K562 (cell line): ENCODE data around the gene RYR3. TPM values are rescaled to one million over a fixed set of nuclear protein-coding genes. Genes with fewer than 3 reads are reported as not detected.

ENCODE experiments used
- ATAC-seq: fragments of 200-7000 bp; cut with Tn5 transposase; 3 replicates; pipeline ENCODE4 v1.9.1; 2020; ENCODE audit warnings: moderate library complexity
- BruUV-seq: library from RNA; stranded (reverse); fragments of 400-500 nt; replicated peaks from 2 replicates; lab custom pipeline; 2021; lab: Mats Ljungman, UMichigan
- CTCF ChIA-PET: fragments of 300-600 bp; formaldehyde crosslinking; extraction: SDS; loops from one replicate; lab custom pipeline; 2021; ENCODE audit warnings: low intra/inter-chr PET ratio; lab: Yijun Ruan, JAX
- POLR2A ChIA-PET: fragments of 300-600, 350-650 bp; sonication (Branson Sonifier 250); formaldehyde crosslinking; extraction: SDS; loops from one replicate; lab custom pipeline; 2021; ENCODE audit warnings: antibody characterized with exemption, inconsistent platforms; lab: Yijun Ruan, JAX
- DNase-seq, 4 experiments: peaks; one replicate each; pipeline versions ENCODE4 v3.0.0 to v3.0.0-alpha.2; 2011 to 2018; ENCODE audit warnings: low spot score in 3 of 4, mixed read lengths in 3 of 4; ENCODE audit errors: extremely low read depth in 1 of 4
- FAIRE-seq: peaks from 2 replicates; lab custom pipeline; 2011; peaks lifted over from hg19 to GRCh38; lab: Jason Lieb, UNC
- H2AFZ ChIP-seq: 2 replicates; pipeline ENCODE4 v1.6.0; 2011; ENCODE audit warnings: low read depth, low read length, control low read depth, inconsistent platforms
- H3K27ac ChIP-seq: fragments of 200-600 bp; 3 replicates; pipeline ENCODE4 v1.8.0; 2011; ENCODE audit warnings: low read depth, mild to moderate bottlenecking, control low read depth, inconsistent platforms, low read length, moderate library complexity, mixed read lengths; ENCODE audit errors: extremely low read depth
- H3K27me3 ChIP-seq, 2 experiments: fragments of 300-600 bp in 1 of 2; 2 replicates in 1 of 2; 3 replicates in 1 of 2; pipeline versions ENCODE4 v1.6.0 to v1.8.0; 2011; ENCODE audit warnings: inconsistent platforms in 2 of 2, low read length in 2 of 2, mild to moderate bottlenecking in 1 of 2, mixed read lengths in 1 of 2, moderate library complexity in 1 of 2; ENCODE audit not compliant: control insufficient read depth in 2 of 2, insufficient read depth in 2 of 2
- H3K36me3 ChIP-seq: fragments of 300-600 bp; 3 replicates; pipeline ENCODE4 v1.8.0; 2011; ENCODE audit warnings: mild to moderate bottlenecking, low read length, inconsistent platforms; ENCODE audit not compliant: control insufficient read depth, insufficient read depth
- H3K4me1 ChIP-seq, 2 experiments: fragments of 200-600 bp in 1 of 2; replicated peaks in 1 of 2; 2 replicates in 1 of 2; 3 replicates in 1 of 2; pipeline versions ENCODE4 v1.5.1 to v1.8.0; 2011; ENCODE audit warnings: inconsistent platforms in 2 of 2, low read length in 2 of 2, mild to moderate bottlenecking in 1 of 2, mixed read lengths in 1 of 2, moderate library complexity in 1 of 2; ENCODE audit not compliant: control insufficient read depth in 2 of 2, insufficient read depth in 2 of 2
- H3K4me2 ChIP-seq: 2 replicates; pipeline ENCODE4 v1.6.1; 2011; ENCODE audit warnings: low read length, control low read depth, inconsistent platforms, mixed read lengths; ENCODE audit not compliant: insufficient read depth
- H3K4me3 ChIP-seq: fragments of 200-600 bp; sonication (generic), shearing (Covaris generic); 2 replicates; pipeline ENCODE4 v1.5.1; 2016; ENCODE audit warnings: control low read depth, inconsistent platforms
- H3K79me2 ChIP-seq: fragments of 200-600 bp; 3 replicates; pipeline ENCODE4 v1.8.0; 2011; ENCODE audit warnings: low read length, inconsistent platforms; ENCODE audit not compliant: control insufficient read depth, insufficient read depth
- H3K9ac ChIP-seq, 2 experiments: 2 replicates each; pipeline versions ENCODE4 v1.6.0 to v1.6.1; 2011; ENCODE audit warnings: low read depth in 2 of 2, low read length in 2 of 2, control low read depth in 1 of 2, inconsistent platforms in 1 of 2, mild to moderate bottlenecking in 1 of 2, mixed read lengths in 1 of 2; ENCODE audit not compliant: insufficient read depth in 1 of 2
- H3K9me1 ChIP-seq: one replicate; pipeline ENCODE4 v1.6.0; 2011; ENCODE audit warnings: inconsistent platforms, mild to moderate bottlenecking, low read length, moderate library complexity; ENCODE audit not compliant: control insufficient read depth, insufficient read depth
- H3K9me3 ChIP-seq: replicated peaks from 2 replicates; pipeline ENCODE4 v1.5.1; 2011; ENCODE audit warnings: low read depth, low read length, inconsistent platforms; ENCODE audit not compliant: control insufficient read depth, insufficient read depth
- H4K20me1 ChIP-seq: replicated peaks from 2 replicates; pipeline ENCODE4 v1.6.1; 2011; ENCODE audit warnings: low read length, inconsistent platforms, mixed read lengths; ENCODE audit not compliant: control insufficient read depth, insufficient read depth
- ATF3 ChIP-seq, 2 experiments: fragments of 450-650 bp in 1 of 2; sonication (generic) in 1 of 2; formaldehyde crosslinking in 1 of 2; IDR thresholded peaks in 1 of 2; conservative IDR thresholded peaks in 1 of 2; 2 replicates each; pipeline versions ENCODE4 v1.6.1 to v1.8.1; 2016 to 2023; ENCODE audit warnings: mild to moderate bottlenecking in 2 of 2, moderate library complexity in 2 of 2, inconsistent platforms in 1 of 2, missing genetic modification reagents in 1 of 2
- CREB3L1 ChIP-seq: fragments of 450-650 bp; IDR thresholded peaks from 2 replicates; pipeline ENCODE4 v1.6.1; 2014; ENCODE audit warnings: low read depth, mild to moderate bottlenecking, moderate library complexity, borderline replicate concordance
- FOXO4 ChIP-seq: fragments of 450-650 bp; formaldehyde crosslinking; IDR thresholded peaks from 2 replicates; pipeline ENCODE4 v1.4.0; 2020; ENCODE audit warnings: mild to moderate bottlenecking, moderate library complexity
- FOXP1 ChIP-seq: sonication (generic); formaldehyde crosslinking; IDR thresholded peaks from 2 replicates; pipeline ENCODE4 v1.8.0; 2022; ENCODE audit warnings: mild to moderate bottlenecking, missing genetic modification reagents
- HSF4 ChIP-seq: fragments of 250-450 bp; sonication (Bioruptor Pico); IDR thresholded peaks from 2 replicates; pipeline ENCODE4 v2.1.2; 2022; ENCODE audit warnings: mild to moderate bottlenecking, moderate library complexity, borderline replicate concordance
- KAT8 ChIP-seq: fragments of 450-650 bp; IDR thresholded peaks from 2 replicates; pipeline ENCODE4 v1.6.1; 2016; ENCODE audit warnings: low read depth, mild to moderate bottlenecking
- NFE2 ChIP-seq: IDR thresholded peaks from 2 replicates; pipeline ENCODE4 v1.6.1; 2014; ENCODE audit warnings: antibody characterized with exemption, low read depth
- POLR3G ChIP-seq: IDR thresholded peaks from 2 replicates; pipeline ENCODE4 v1.6.1; 2011; ENCODE audit not compliant: insufficient read length, insufficient replicate concordance; ENCODE audit errors: extremely low read depth
- PURB ChIP-seq: sonication (generic); formaldehyde crosslinking; IDR thresholded peaks from 2 replicates; pipeline ENCODE4 v1.9.0; 2021; ENCODE audit warnings: low read depth, mild to moderate bottlenecking, missing genetic modification reagents
- RB1 ChIP-seq: fragments of 450-650 bp; IDR thresholded peaks from 2 replicates; pipeline ENCODE4 v1.6.1; 2017; ENCODE audit warnings: low read depth, mild to moderate bottlenecking
- SP1 ChIP-seq: sonication (generic); formaldehyde crosslinking; IDR thresholded peaks from 2 replicates; pipeline ENCODE4 v1.8.1; 2022; ENCODE audit warnings: mild to moderate bottlenecking, missing genetic modification reagents
- XRCC4 ChIP-seq: IDR thresholded peaks from one replicate; pipeline ENCODE4 v1.6.1; 2011; ENCODE audit not compliant: insufficient read depth, insufficient read length; ENCODE audit errors: extremely low read depth
- WGBS: fragments of 100-300 bp; shearing (Covaris generic); methylation state at CpG from one replicate; pipeline ENCODE4 v1.1.6; 2016; ENCODE audit warnings: low coverage, mixed read lengths; ENCODE audit not compliant: insufficient coverage; ENCODE audit errors: missing lambda C conversion rate; 5-methylcytosine and 5-hydroxymethylcytosine counted together
- in situ Hi-C: fragments of 300-500 bp; cut with MboI; formaldehyde crosslinking; loops from 4 replicates; pipeline ENCODE4 v1.15.0; 2018; ENCODE audit warnings: inconsistent platforms, mixed read lengths
- intact Hi-C: fragments of 100-400 bp; cut with micrococcal nuclease; formaldehyde crosslinking; loops from 2 replicates; pipeline ENCODE4 v1.14.2; 2022
- polyA plus RNA-seq, 8 experiments: library from polyadenylated mRNA; depleted of rRNA in 4 of 8; stranded (reverse) in 5 of 8; unstranded in 3 of 8; fragments of >200 nt; fragmentation: Nextera tagmentation in 2 of 8; fragmentation: Illumina TruSeq in 1 of 8; extraction: Ambion mirVana in 2 of 8; extraction: Trizol in 1 of 8; gene quantifications; 2 replicates each; pipeline versions ENCODE4 v1.2.1 to v1.2.3, GENCODE V29; 2011 to 2014; ENCODE audit warnings: inconsistent platforms in 1 of 8, missing spikeins in 1 of 8
- total RNA-seq, 7 experiments: library from RNA; depleted of rRNA in 6 of 7; stranded (reverse); fragments of >200 nt in 6 of 7; fragmentation: Illumina TruSeq in 2 of 7; extraction: Trizol in 2 of 7; gene quantifications; 2 replicates each; pipeline versions ENCODE4 v1.2.1 to v1.2.3, GENCODE V29; 2011 to 2021; ENCODE audit warnings: low replicate concordance in 1 of 7
- TF ChIP-seq, protein P1 (sequence below): sonication (generic); formaldehyde crosslinking; IDR thresholded peaks from 2 replicates; pipeline ENCODE4 v1.8.1; 2023; ENCODE audit warnings: mild to moderate bottlenecking, missing genetic modification reagents
- TF ChIP-seq, protein P2 (sequence below): fragments of 250-450 bp; sonication (Bioruptor Pico); IDR thresholded peaks from 2 replicates; pipeline ENCODE4 v1.5.0; 2022; ENCODE audit warnings: mild to moderate bottlenecking

The RYR3 gene
- total and polyA plus RNA-seq, 9 of the 15 experiments (the other 6 are each of a cell fraction or from before 2014, with no cell fraction given), result 0.04 TPM; not detected in 8

- intact Hi-C loops, result no loop called here
- in situ Hi-C loops, result no loop called here
- no TSS peak for BruUV-seq
- Histone ChIP-seq H3K36me3 (no peaks in the 10 kb centered on the region), H4K20me1 (no peaks in the 10 kb centered on the region), H2AFZ (no peak overlapping the region), H3K4me3 (no peak overlapping the region), H3K27me3 (no peaks in the 10 kb centered on the region; a peak in 1 of 5 replicates), H3K9ac (no peak overlapping the region), H3K4me2 (no peak overlapping the region), H3K9me3 (no peaks in the 10 kb centered on the region), H3K4me1 (no peaks in the 10 kb centered on the region; a peak in 1 of 5 replicates), H3K79me2 (no peaks in the 10 kb centered on the region), H3K9me1 (no peaks in the 10 kb centered on the region), H3K27ac (no peak overlapping the region)
- ChIA-PET POLR2A (no interaction called here), CTCF (no interaction called here)
- ATAC-seq (no peak), FAIRE-seq (no peak), DNase-seq (no peak)
- 1% methylated on average over 4 of the region's 4 CpGs for WGBS
- no peak for TF ChIP-seq FOXP1 (CRISPR knock-in tag)
- no peak for TF ChIP-seq ATF3 (IDR thresholded peaks at IDR 0.05)
- no peak for TF ChIP-seq ATF3 (CRISPR knock-in tag; conservative IDR thresholded peaks at IDR 0.05)
- no peak for TF ChIP-seq PURB (CRISPR knock-in tag)
- no peak for TF ChIP-seq CREB3L1
- TF ChIP-seq NFE2, result no peak
- no peak for TF ChIP-seq POLR3G
- TF ChIP-seq, protein P1, sequence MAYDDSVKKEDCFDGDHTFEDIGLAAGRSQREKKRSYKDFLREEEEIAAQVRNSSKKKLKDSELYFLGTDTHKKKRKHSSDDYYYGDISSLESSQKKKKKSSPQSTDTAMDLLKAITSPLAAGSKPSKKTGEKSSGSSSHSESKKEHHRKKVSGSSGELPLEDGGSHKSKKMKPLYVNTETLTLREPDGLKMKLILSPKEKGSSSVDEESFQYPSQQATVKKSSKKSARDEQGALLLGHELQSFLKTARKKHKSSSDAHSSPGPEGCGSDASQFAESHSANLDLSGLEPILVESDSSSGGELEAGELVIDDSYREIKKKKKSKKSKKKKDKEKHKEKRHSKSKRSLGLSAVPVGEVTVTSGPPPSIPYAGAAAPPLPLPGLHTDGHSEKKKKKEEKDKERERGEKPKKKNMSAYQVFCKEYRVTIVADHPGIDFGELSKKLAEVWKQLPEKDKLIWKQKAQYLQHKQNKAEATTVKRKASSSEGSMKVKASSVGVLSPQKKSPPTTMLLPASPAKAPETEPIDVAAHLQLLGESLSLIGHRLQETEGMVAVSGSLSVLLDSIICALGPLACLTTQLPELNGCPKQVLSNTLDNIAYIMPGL (CRISPR knock-in tag), result no peak
- TF ChIP-seq FOXO4 (CRISPR knock-in tag), result no peak
- TF ChIP-seq, protein P2, sequence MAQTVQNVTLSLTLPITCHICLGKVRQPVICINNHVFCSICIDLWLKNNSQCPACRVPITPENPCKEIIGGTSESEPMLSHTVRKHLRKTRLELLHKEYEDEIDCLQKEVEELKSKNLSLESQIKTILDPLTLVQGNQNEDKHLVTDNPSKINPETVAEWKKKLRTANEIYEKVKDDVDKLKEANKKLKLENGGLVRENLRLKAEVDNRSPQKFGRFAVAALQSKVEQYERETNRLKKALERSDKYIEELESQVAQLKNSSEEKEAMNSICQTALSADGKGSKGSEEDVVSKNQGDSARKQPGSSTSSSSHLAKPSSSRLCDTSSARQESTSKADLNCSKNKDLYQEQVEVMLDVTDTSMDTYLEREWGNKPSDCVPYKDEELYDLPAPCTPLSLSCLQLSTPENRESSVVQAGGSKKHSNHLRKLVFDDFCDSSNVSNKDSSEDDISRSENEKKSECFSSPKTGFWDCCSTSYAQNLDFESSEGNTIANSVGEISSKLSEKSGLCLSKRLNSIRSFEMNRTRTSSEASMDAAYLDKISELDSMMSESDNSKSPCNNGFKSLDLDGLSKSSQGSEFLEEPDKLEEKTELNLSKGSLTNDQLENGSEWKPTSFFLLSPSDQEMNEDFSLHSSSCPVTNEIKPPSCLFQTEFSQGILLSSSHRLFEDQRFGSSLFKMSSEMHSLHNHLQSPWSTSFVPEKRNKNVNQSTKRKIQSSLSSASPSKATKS, result no peak
- no peak for TF ChIP-seq SP1 (CRISPR knock-in tag)
- no peak for TF ChIP-seq HSF4 (CRISPR knock-in tag)
- TF ChIP-seq RB1, result no peak
- TF ChIP-seq KAT8, result no peak
- TF ChIP-seq XRCC4, result no peak
Measured at GRCh38 chr15:33448151-33448550, 137.4 kb downstream of the RYR3 start.
